ENCODE data around the gene CPA2. TPM values are rescaled to one million over a fixed set of nuclear protein-coding genes. Genes with fewer than 3 reads are reported as not detected.
A peak's percentile ranks its signal among the peaks of the same experiment; 100 is the strongest.

The CPA2 gene
- total RNA-seq, 1 donor from 2014 or later, result 1.2 TPM

- no peaks in the 10 kb centered on the region for H3K36me3 Mint-ChIP-seq (ENCODE audit: low read depth)
- no peak for DNase-seq (ENCODE audit: low read depth, low spot score)
- H3K4me1 Mint-ChIP-seq, result peaks cover 38% of the 10 kb centered on the region
- no peaks in the 10 kb centered on the region for H3K27me3 Mint-ChIP-seq (ENCODE audit: low read depth)
- TF ChIP-seq CTCF (conservative IDR thresholded peaks at IDR 0.05), result no peak
- peaks cover 7% of the 10 kb centered on the region for H3K9me3 Mint-ChIP-seq
- H3K4me3 Mint-ChIP-seq, result no peak overlapping the region
- H3K27ac Mint-ChIP-seq (ENCODE audit: unreplicated experiment), result no peak overlapping the region
Measured at GRCh38 chr7:130266961-130267321, 278 bp downstream of the CPA2 start.

GRCh38 chr7:130268463-130269317 lies 2.0 kb downstream of the CPA2 start:
- no peak for TF ChIP-seq CTCF (conservative IDR thresholded peaks at IDR 0.05)
- H3K4me1 Mint-ChIP-seq, result peaks cover 38% of the 10 kb centered on the region
- H3K9me3 Mint-ChIP-seq, result peaks cover 7% of the 10 kb centered on the region
- DNase-seq (ENCODE audit: low read depth, low spot score), result no peak
- H3K4me3 Mint-ChIP-seq, result no peak overlapping the region
- H3K27ac Mint-ChIP-seq (ENCODE audit: unreplicated experiment), result no peak overlapping the region
- no peaks in the 10 kb centered on the region for H3K27me3 Mint-ChIP-seq (ENCODE audit: low read depth)
- no peaks in the 10 kb centered on the region for H3K36me3 Mint-ChIP-seq (ENCODE audit: low read depth)

GRCh38 chr7:130269318-130269694 lies 2.6 kb downstream of the CPA2 start:
- Mint-ChIP-seq H3K27me3 (ENCODE audit: low read depth) (no peaks in the 10 kb centered on the region), H3K4me3 (no peak overlapping the region), H3K4me1 (peaks cover 38% of the 10 kb centered on the region), H3K27ac (ENCODE audit: unreplicated experiment) (no peak overlapping the region), H3K36me3 (ENCODE audit: low read depth) (no peaks in the 10 kb centered on the region), H3K9me3 (peaks cover 7% of the 10 kb centered on the region)
- DNase-seq (ENCODE audit: low read depth, low spot score), result no peak
- TF ChIP-seq CTCF (conservative IDR thresholded peaks at IDR 0.05), result no peak

- DNase-seq (ENCODE audit: low read depth, low spot score), result no peak
- H3K36me3 Mint-ChIP-seq (ENCODE audit: low read depth), result no peaks in the 10 kb centered on the region
- peak overlapping the region; percentile 21 for H3K27ac Mint-ChIP-seq (ENCODE audit: unreplicated experiment)
- TF ChIP-seq CTCF (conservative IDR thresholded peaks at IDR 0.05), result no peak
- peaks cover 3% of the 10 kb centered on the region for H3K9me3 Mint-ChIP-seq
- no peaks in the 10 kb centered on the region for H3K27me3 Mint-ChIP-seq (ENCODE audit: low read depth)
- H3K4me3 Mint-ChIP-seq, result no peak overlapping the region
- H3K4me1 Mint-ChIP-seq, result peaks cover 49% of the 10 kb centered on the region
Measured at GRCh38 chr7:130270947-130271800, 4.5 kb downstream of the CPA2 start.

- Mint-ChIP-seq H3K4me1 (peaks cover 63% of the 10 kb centered on the region), H3K27ac (ENCODE audit: unreplicated experiment) (peak overlapping the region; percentile 97), H3K4me3 (peak overlapping the region; percentile 90), H3K27me3 (ENCODE audit: low read depth) (no peaks in the 10 kb centered on the region), H3K36me3 (ENCODE audit: low read depth) (no peaks in the 10 kb centered on the region), H3K9me3 (peaks cover 3% of the 10 kb centered on the region)
- peak; percentile 29 for DNase-seq (ENCODE audit: low read depth, low spot score)
- TF ChIP-seq CTCF (conservative IDR thresholded peaks at IDR 0.05), result no peak
Measured at GRCh38 chr7:130272381-130273080, 5.9 kb downstream of the CPA2 start.
